Ishikawa (cell line): ENCODE results near the gene GRIP2.

Experiments used
- CEBPB ChIP-seq: IDR thresholded peaks from 2 replicates; pipeline ENCODE4 v1.6.1; 2012
- CREB1 ChIP-seq: IDR thresholded peaks from 2 replicates; pipeline ENCODE4 v1.6.1; 2012; ENCODE audit warnings: low read depth
- EGR1 ChIP-seq: IDR thresholded peaks from 2 replicates; pipeline ENCODE4 v1.6.1; 2012
- EP300 ChIP-seq: IDR thresholded peaks from 2 replicates; pipeline ENCODE4 v1.6.1; 2012; ENCODE audit warnings: borderline replicate concordance
- FOXM1 ChIP-seq: IDR thresholded peaks from 2 replicates; pipeline ENCODE4 v1.6.1; 2012; ENCODE audit warnings: low read depth, borderline replicate concordance
- MAX ChIP-seq: IDR thresholded peaks from 2 replicates; pipeline ENCODE4 v1.6.1; 2012
- NFIC ChIP-seq: IDR thresholded peaks from 2 replicates; pipeline ENCODE4 v1.6.1; 2012
- RAD21 ChIP-seq: IDR thresholded peaks from 2 replicates; pipeline ENCODE4 v1.6.1; 2012; ENCODE audit warnings: low read depth
- REST ChIP-seq: IDR thresholded peaks from 2 replicates; pipeline ENCODE4 v1.6.1; 2012; ENCODE audit warnings: low read depth, mild to moderate bottlenecking
- TAF1 ChIP-seq: IDR thresholded peaks from 2 replicates; pipeline ENCODE4 v1.6.1; 2012; ENCODE audit warnings: low read depth, mild to moderate bottlenecking
- TCF12 ChIP-seq: IDR thresholded peaks from 2 replicates; pipeline ENCODE4 v1.6.1; 2012; ENCODE audit warnings: low read depth
- TEAD4 ChIP-seq: IDR thresholded peaks from 2 replicates; pipeline ENCODE4 v1.6.1; 2012
- YY1 ChIP-seq: IDR thresholded peaks from 2 replicates; pipeline ENCODE4 v1.6.1; 2012; ENCODE audit warnings: low read depth
- ZBTB7A ChIP-seq: IDR thresholded peaks from 2 replicates; pipeline ENCODE4 v1.6.1; 2012; ENCODE audit warnings: low read depth

- TF ChIP-seq CREB1 = no peak
- no peak for TF ChIP-seq CEBPB
- no peak for TF ChIP-seq TEAD4
- no peak for TF ChIP-seq REST
- no peak for TF ChIP-seq EGR1
- TF ChIP-seq MAX = no peak
- TF ChIP-seq TCF12 = no peak
- no peak for TF ChIP-seq ZBTB7A
- TF ChIP-seq YY1 = no peak
- no peak for TF ChIP-seq EP300
- no peak for TF ChIP-seq TAF1
- no peak for TF ChIP-seq NFIC
- TF ChIP-seq RAD21 = no peak
- no peak for TF ChIP-seq FOXM1
These were observed 4.5 kb downstream of the GRIP2 start for GRCh38 chr3:14535616-14536015.
